ENCODE measurements around the gene SLC25A12. TPM values are rescaled to one million over a fixed set of nuclear protein-coding genes. Genes with fewer than 3 reads are reported as not detected.

The SLC25A12 gene
- total and polyA plus RNA-seq, 2 of the 13 experiments (the other 11 are each of a cell fraction or from before 2014, with no cell fraction given) = 8.1 to 15.9 TPM

DNA sequence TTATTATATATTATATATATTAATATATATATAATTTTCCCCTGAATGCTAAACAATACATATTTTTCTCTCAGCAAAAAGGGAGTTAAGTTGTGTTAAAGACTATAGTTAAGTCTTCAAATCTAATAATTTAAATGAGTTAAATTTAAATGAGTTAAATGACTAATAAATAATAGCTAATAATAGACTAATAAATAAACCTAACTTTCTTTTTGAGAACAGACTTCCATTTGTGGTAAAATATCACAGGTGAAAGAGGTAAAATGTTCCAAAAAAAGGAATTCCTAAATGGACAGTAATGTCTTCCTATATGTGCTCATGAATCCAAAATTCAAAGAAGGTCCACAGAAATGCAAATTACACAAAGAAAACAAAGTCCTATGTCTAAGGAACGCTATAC is 74.6 kb downstream of the SLC25A12 start (continued):
- TF ChIP-seq TEAD3 (CRISPR knock-in tag; optimal IDR thresholded peaks at IDR 0.05; ENCODE audit: borderline replicate concordance) (no peak), ZNF773 (CRISPR knock-in tag; IDR thresholded peaks at IDR 0.05; ENCODE audit: borderline replicate concordance) (no peak), KLF11 (CRISPR knock-in tag; IDR thresholded peaks at IDR 0.05) (no peak), ELF1 (CRISPR knock-in tag; IDR thresholded peaks at IDR 0.05) (no peak), TEAD2 (CRISPR knock-in tag; IDR thresholded peaks at IDR 0.05) (no peak), ZNF33A (CRISPR knock-in tag; IDR thresholded peaks at IDR 0.05; ENCODE audit: borderline replicate concordance) (no peak)

DNA sequence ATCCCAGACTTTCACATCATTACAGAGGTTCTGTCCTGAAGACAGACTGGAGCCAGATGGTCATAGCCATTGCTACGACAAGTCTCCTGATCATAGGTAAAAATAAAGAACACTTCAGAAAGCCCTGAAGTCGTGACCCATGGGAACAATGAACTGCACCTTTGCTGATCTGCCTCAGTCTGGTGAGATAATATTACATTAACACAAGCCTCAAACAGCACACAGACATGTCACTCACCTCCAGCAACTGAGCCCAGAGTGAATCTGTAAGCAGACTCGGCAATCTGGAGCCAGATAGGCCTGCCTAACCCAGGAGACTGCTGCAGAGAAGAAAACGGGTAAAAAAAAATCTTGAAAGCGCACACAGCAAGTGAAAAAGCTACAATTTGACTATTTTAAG is 79.2 kb downstream of the SLC25A12 start:
- Histone ChIP-seq H3K9ac (ENCODE audit: insufficient read depth, low read depth, low read length) (no peak overlapping the region), H2AFZ (ENCODE audit: low read length) (no peak overlapping the region), H3K27ac (ENCODE audit: extremely low read length, insufficient read depth, low read length) (no peak overlapping the region), H3K27me3 (ENCODE audit: control insufficient read depth in 1 of 2, insufficient read depth in 2 of 2, low read length in 2 of 2) (no peaks in the 10 kb centered on the region), H3K4me1 (ENCODE audit: insufficient read depth, low read length) (no peaks in the 10 kb centered on the region), H3K4me2 (ENCODE audit: low read depth, low read length) (no peak overlapping the region), H3K9me3 (ENCODE audit: low read length) (no peaks in the 10 kb centered on the region), H3K4me3 (replicated peaks in 1 of 3; ENCODE audit: insufficient read depth in 1 of 3, low read depth in 2 of 3, low read length in 3 of 3) (no peak overlapping the region), H3K79me2 (ENCODE audit: insufficient read depth, low read length) (no peaks in the 10 kb centered on the region), H3K36me3 (replicated peaks in 1 of 2; ENCODE audit: control insufficient read depth in 1 of 2, insufficient read depth in 2 of 2, low read length in 2 of 2) (no peaks in the 10 kb centered on the region; a peak in 1 of 5 replicates), H4K20me1 (ENCODE audit: insufficient read depth, low read length) (no peaks in the 10 kb centered on the region)
- FAIRE-seq (no peak), ATAC-seq (no peak), DNase-seq (ENCODE audit: low spot score) (no peak)
- no TSS peak for BruUV-seq (replicated peaks)
- intact Hi-C loops (cut with micrococcal nuclease; ENCODE audit: unreplicated experiment) = loop anchor here (5.0 to 10.0 kb wide), 2 partner anchors 60 to 107 kb away; partner anchors contain the start of gene HAT1
- WGBS (ENCODE audit: low lambda C conversion rate) = 91% methylated on average over 5 of the region's 5 CpGs
- in situ Hi-C loops (cut with HindIII; ENCODE audit: extremely low pct_ligation_motif_present, low pct_unique_long_range_greater_than_20kb) = no loop called here
- POLR2A ChIA-PET = no interaction called here
- CTCF ChIA-PET (ENCODE audit: low intra/inter-chr PET ratio, low total read pairs) = no interaction called here
- TF ChIP-seq NCOA1 (CRISPR knock-in tag; IDR thresholded peaks at IDR 0.05) = no peak
- TF ChIP-seq ZNF207 (IDR thresholded peaks at IDR 0.05; ENCODE audit: borderline replicate concordance) = no peak
- no peak for TF ChIP-seq MAX (IDR thresholded peaks at IDR 0.05)
- TF ChIP-seq ZNF501 (CRISPR knock-in tag; IDR thresholded peaks at IDR 0.05) = no peak
